Muscle of leg (tissue), 11 donors: ENCODE data around the gene VSTM2L. TPM values are rescaled to one million over a fixed set of nuclear protein-coding genes. Genes with fewer than 3 reads are reported as not detected.

ENCODE experiments used
- DNase-seq: peaks from one replicate; pipeline ENCODE4 v3.0.0; 2013
- H3K27ac ChIP-seq: one replicate; pipeline ENCODE4 v1.5.1; 2013; ENCODE audit warnings: mild to moderate bottlenecking, low read length, control low read depth
- H3K27me3 ChIP-seq: one replicate; pipeline ENCODE4 v1.6.1; 2013; ENCODE audit warnings: low read length; ENCODE audit not compliant: control insufficient read depth, insufficient read depth
- H3K36me3 ChIP-seq: one replicate; pipeline ENCODE4 v1.6.1; 2013; ENCODE audit warnings: low read length; ENCODE audit not compliant: control insufficient read depth, insufficient read depth
- H3K4me1 ChIP-seq: one replicate; pipeline ENCODE4 v1.6.1; 2013; ENCODE audit warnings: low read length; ENCODE audit not compliant: control insufficient read depth, insufficient read depth
- H3K4me3 ChIP-seq: one replicate; pipeline ENCODE4 v1.5.1; 2013; ENCODE audit warnings: low read length, control low read depth
- H3K9me3 ChIP-seq: replicated peaks from 2 replicates; pipeline ENCODE4 v1.6.1; 2013; ENCODE audit warnings: low read depth, low read length; ENCODE audit not compliant: control insufficient read depth
- WGBS: methylation state at CpG from one replicate; pipeline ENCODE4 v1.1.5; 2013; ENCODE audit warnings: missing lambda C conversion rate; ENCODE audit not compliant: insufficient coverage; 5-methylcytosine and 5-hydroxymethylcytosine counted together
- polyA plus RNA-seq, 8 donors: library from polyadenylated mRNA; unstranded; fragments of 120-200 nt; gene quantifications; one replicate each; pipeline versions ENCODE4 v1.2.1 to v1.2.3, GENCODE V29; 2013; ENCODE audit warnings: inconsistent platforms in 1 of 8, low replicate concordance in 1 of 8; ENCODE audit not compliant: insufficient read length in 8 of 8, insufficient read depth in 1 of 8
- total RNA-seq: library from RNA; stranded (reverse); fragments of 120-200 nt; gene quantifications from one replicate; pipeline ENCODE4 v1.2.4, GENCODE V29; 2013

Gene VSTM2L
- total and polyA plus RNA-seq, 9 donors: 1.6 to 7.1 (median 3.0) TPM

- H3K4me3 ChIP-seq: no peak overlapping the region
- no peaks in the 10 kb centered on the region for H3K9me3 ChIP-seq
- H3K36me3 ChIP-seq: peaks cover 8% of the 10 kb centered on the region
- DNase-seq: peak; percentile 37
- WGBS: 79% methylated on average over 3 of the region's 9 CpGs
- no peaks in the 10 kb centered on the region for H3K27me3 ChIP-seq
- H3K27ac ChIP-seq: peak overlapping the region; percentile 90
- H3K4me1 ChIP-seq: peaks cover 65% of the 10 kb centered on the region
Observed at GRCh38 chr20:37986044-37986858, 83.3 kb downstream of the VSTM2L start.

- H3K4me3 ChIP-seq: no peak overlapping the region
- DNase-seq: peak; percentile 91
- H3K36me3 ChIP-seq: peaks cover 2% of the 10 kb centered on the region
- peak overlapping the region; percentile 90 for H3K27ac ChIP-seq
- peaks cover 70% of the 10 kb centered on the region for H3K4me1 ChIP-seq
- no peaks in the 10 kb centered on the region for H3K9me3 ChIP-seq
- WGBS: 59% methylated on average over 8 of the region's 9 CpGs
- H3K27me3 ChIP-seq: no peaks in the 10 kb centered on the region
Observed at GRCh38 chr20:37986873-37987601, 84.1 kb downstream of the VSTM2L start.

GRCh38 chr20:37987602-37988290, 84.8 kb downstream of the VSTM2L start:
- H3K9me3 ChIP-seq: no peaks in the 10 kb centered on the region
- H3K27ac ChIP-seq: peak overlapping the region; percentile 90
- H3K36me3 ChIP-seq: peaks cover 5% of the 10 kb centered on the region
- no peaks in the 10 kb centered on the region for H3K27me3 ChIP-seq
- H3K4me1 ChIP-seq: peaks cover 77% of the 10 kb centered on the region
- no peak overlapping the region for H3K4me3 ChIP-seq
- DNase-seq: peak; percentile 44
- WGBS: 70% methylated on average over 10 of the region's 12 CpGs

- no peak overlapping the region for H3K4me3 ChIP-seq
- peak overlapping the region; percentile 90 for H3K27ac ChIP-seq
- 71% methylated on average over 1 of the region's 5 CpGs for WGBS
- no peaks in the 10 kb centered on the region for H3K27me3 ChIP-seq
- no peaks in the 10 kb centered on the region for H3K9me3 ChIP-seq
- peaks cover 78% of the 10 kb centered on the region for H3K4me1 ChIP-seq
- DNase-seq: no peak
- H3K36me3 ChIP-seq: peaks cover 3% of the 10 kb centered on the region
Observed at GRCh38 chr20:37988306-37988954, 85.5 kb downstream of the VSTM2L start.

- Histone ChIP-seq H3K4me3 (no peak overlapping the region), H3K4me1 (peaks cover 71% of the 10 kb centered on the region), H3K36me3 (peaks cover 12% of the 10 kb centered on the region), H3K27me3 (no peaks in the 10 kb centered on the region), H3K27ac (peak overlapping the region; percentile 58), H3K9me3 (no peaks in the 10 kb centered on the region)
- DNase-seq: no peak
- WGBS: 60% methylated on average over 3 of the region's 7 CpGs
Observed at GRCh38 chr20:37989601-37990295, 86.8 kb downstream of the VSTM2L start.

GRCh38 chr20:37990571-37991151, 87.7 kb downstream of the VSTM2L start:
- H3K27me3 ChIP-seq: no peaks in the 10 kb centered on the region
- H3K4me1 ChIP-seq: peaks cover 67% of the 10 kb centered on the region
- H3K36me3 ChIP-seq: peaks cover 21% of the 10 kb centered on the region
- DNase-seq: no peak
- H3K27ac ChIP-seq: peak overlapping the region; percentile 40
- H3K9me3 ChIP-seq: no peaks in the 10 kb centered on the region
- H3K4me3 ChIP-seq: no peak overlapping the region
- 80% methylated on average over 8 of the region's 10 CpGs for WGBS

- peaks cover 61% of the 10 kb centered on the region for H3K4me1 ChIP-seq
- H3K27me3 ChIP-seq: no peaks in the 10 kb centered on the region
- H3K9me3 ChIP-seq: no peaks in the 10 kb centered on the region
- no peak overlapping the region for H3K4me3 ChIP-seq
- 84% methylated on average over 3 of the region's 4 CpGs for WGBS
- DNase-seq: no peak
- H3K27ac ChIP-seq: peak overlapping the region; percentile 45
- peaks cover 26% of the 10 kb centered on the region for H3K36me3 ChIP-seq
Observed at GRCh38 chr20:37991157-37991866, 88.4 kb downstream of the VSTM2L start.

- no CpG with 5 or more reads among the region's 4 CpGs for WGBS
- Histone ChIP-seq H3K4me1 (peaks cover 55% of the 10 kb centered on the region), H3K36me3 (peaks cover 32% of the 10 kb centered on the region), H3K4me3 (no peak overlapping the region), H3K27ac (peak overlapping the region; percentile 45), H3K9me3 (no peaks in the 10 kb centered on the region), H3K27me3 (no peaks in the 10 kb centered on the region)
- DNase-seq: no peak
Observed at GRCh38 chr20:37991908-37992307, 89.0 kb downstream of the VSTM2L start.
